ENCODE data around the gene ATP10A.

GRCh38 chr15:25671132-25671531 lies 192.0 kb downstream of the ATP10A start:
- TF ChIP-seq POLR2A (IDR thresholded peaks at IDR 0.05) (no peak), CTCF (IDR thresholded peaks at IDR 0.05) (no peak)
